DOHH2 (cell line): ENCODE results near the gene PTGER2.

ENCODE experiments used
- CTCF ChIP-seq: fragments of 200-600 bp; sonication (generic); IDR thresholded peaks from one replicate; pipeline ENCODE4 v1.5.1; 2014; ENCODE audit warnings: antibody characterized with exemption, mild to moderate bottlenecking, low read depth, low read length; ENCODE audit not compliant: poor library complexity, severe bottlenecking
- EZH2phosphoT487 ChIP-seq: fragments of 200-600 bp; sonication (generic); IDR thresholded peaks from 2 replicates; pipeline ENCODE4 v1.6.1; 2017; ENCODE audit warnings: borderline replicate concordance, mild to moderate bottlenecking, antibody characterized with exemption, low read length, moderate library complexity, mixed read lengths

- no peak for TF ChIP-seq CTCF
- TF ChIP-seq EZH2phosphoT487 = no peak
Measured at GRCh38 chr14:52354242-52354641, 40.1 kb downstream of the PTGER2 start.
